WI38 (cell line): Measurements from ENCODE around the gene NLRP12.
A peak's percentile ranks its signal among the peaks of the same experiment; 100 is the strongest.
"Not testable (repeated sequence)": the region's sequence is repeated elsewhere in the genome, so short reads cannot be mapped to it uniquely, and the experiment has no call there.

Source experiments
- H3K4me3 ChIP-seq: 2 replicates; pipeline ENCODE4 v1.5.1; 2011; ENCODE audit warnings: low read depth, mild to moderate bottlenecking, control low read depth, low read length
- CTCF ChIP-seq: IDR thresholded peaks from 2 replicates; pipeline ENCODE4 v1.5.1; 2012; ENCODE audit warnings: low read depth, mild to moderate bottlenecking, control low read depth, low read length

NLRP12 gene

GRCh38 chr19:53772943-53773342 lies 51.2 kb downstream of the NLRP12 start:
- peak; percentile 63 for TF ChIP-seq CTCF
- no peak overlapping the region for H3K4me3 ChIP-seq

GRCh38 chr19:53771144-53771543 lies 53.0 kb downstream of the NLRP12 start:
- no peak for TF ChIP-seq CTCF
- H3K4me3 ChIP-seq: no peak overlapping the region

- not testable (repeated sequence) for H3K4me3 ChIP-seq
These were observed 54.3 kb downstream of the NLRP12 start for GRCh38 chr19:53769696-53770309.

- H3K4me3 ChIP-seq: no peak overlapping the region
- no peak for TF ChIP-seq CTCF
These were observed 55.7 kb downstream of the NLRP12 start for GRCh38 chr19:53768401-53768800.

GRCh38 chr19:53758991-53759390 lies 65.1 kb downstream of the NLRP12 start:
- not testable (repeated sequence) for H3K4me3 ChIP-seq
